ENCODE results near the gene LRRC42. TPM values are rescaled to one million over a fixed set of nuclear protein-coding genes. Genes with fewer than 3 reads are reported as not detected.

Gene LRRC42
- total and polyA plus RNA-seq, 4 donors = 19.5 to 38.2 (median 26.7) TPM

Other genes starting within 250 kb of the LRRC42 start
- under 1 TPM; 0.50 to 0.59 TPM for gene GLIS1, start 207.2 kb upstream of the LRRC42 start, total RNA-seq
- 1 to 10 TPM; 2.1 to 3.8 TPM for gene GLIS1, start 207.2 kb upstream of the LRRC42 start, polyA plus RNA-seq (ENCODE audit: insufficient read length in 2 of 2)
- 10 to 100 TPM; 16.6 to 28.7 TPM for gene NDC1, start 108.1 kb upstream of the LRRC42 start, total RNA-seq
- gene NDC1, start 108.1 kb upstream of the LRRC42 start, polyA plus RNA-seq (ENCODE audit: insufficient read length in 2 of 2) = 10 to 100 TPM; 15.3 to 17.6 TPM
- gene YIPF1, start 56.6 kb upstream of the LRRC42 start, total RNA-seq = 10 to 100 TPM; 34.8 to 37.6 TPM
- gene YIPF1, start 56.6 kb upstream of the LRRC42 start, polyA plus RNA-seq (ENCODE audit: insufficient read length in 2 of 2) = 10 to 100 TPM; 37.4 to 38.1 TPM
- under 1 TPM in 1 of 2 donors, not detected in 1; 0.11 TPM for gene DIO1, start 52.2 kb upstream of the LRRC42 start, total RNA-seq
- under 1 TPM in 1 of 2 donors, not detected in 1; 0.57 TPM for gene DIO1, start 52.2 kb upstream of the LRRC42 start, polyA plus RNA-seq (ENCODE audit: insufficient read length in 2 of 2)
- 10 to 100 TPM; 38.7 to 57.7 TPM for gene IFT25, start 651 bp upstream of the LRRC42 start, total RNA-seq
- 10 to 100 TPM; 48.3 to 54.8 TPM for gene IFT25, start 651 bp upstream of the LRRC42 start, polyA plus RNA-seq (ENCODE audit: insufficient read length in 2 of 2)
- gene LDLRAD1, start 71.8 kb downstream of the LRRC42 start, total RNA-seq = not detected
- gene LDLRAD1, start 71.8 kb downstream of the LRRC42 start, polyA plus RNA-seq (ENCODE audit: insufficient read length in 2 of 2) = not detected
- 100 to 1,000 TPM; 290 to 455 TPM for gene TMEM59, start 106.9 kb downstream of the LRRC42 start, total RNA-seq
- 100 to 1,000 TPM; 242 to 254 TPM for gene TMEM59, start 106.9 kb downstream of the LRRC42 start, polyA plus RNA-seq (ENCODE audit: insufficient read length in 2 of 2)
- gene TCEANC2, start 107.3 kb downstream of the LRRC42 start, total RNA-seq = 1 to 10 TPM; 6.0 to 9.3 TPM
- gene TCEANC2, start 107.3 kb downstream of the LRRC42 start, polyA plus RNA-seq (ENCODE audit: insufficient read length in 2 of 2) = 1 to 10 TPM; 7.3 to 7.4 TPM
- gene CDCP2, start 206.7 kb downstream of the LRRC42 start, total RNA-seq = under 1 TPM in 1 of 2 donors, not detected in 1; 0.06 TPM
- under 1 TPM in 1 of 2 donors, not detected in 1; 0.08 TPM for gene CDCP2, start 206.7 kb downstream of the LRRC42 start, polyA plus RNA-seq (ENCODE audit: insufficient read length in 2 of 2)